PC-3 (cell line): ENCODE results near the gene C16orf86.

Source experiments
- CTCF ChIP-seq: fragments of 300-600 bp; sonication (generic); conservative IDR thresholded peaks from 2 replicates; pipeline ENCODE4 v1.5.1; 2017; ENCODE audit warnings: antibody characterized with exemption, low read depth, mild to moderate bottlenecking, low read length
- EZH2phosphoT487 ChIP-seq: fragments of 300-600 bp; sonication (generic); IDR thresholded peaks from 2 replicates; pipeline ENCODE4 v1.6.1; 2018; ENCODE audit warnings: mild to moderate bottlenecking, antibody characterized with exemption, low read length, borderline replicate concordance

- TF ChIP-seq CTCF (no peak), EZH2phosphoT487 (no peak)
Observed at GRCh38 chr16:67658849-67659674, 7.6 kb upstream of the C16orf86 start.
